GM21737 (cell line): ENCODE data around the gene SDCCAG8.

ENCODE experiments used
- ATAC-seq: cut with Tn5 transposase; IDR thresholded peaks from one replicate; pipeline ENCODE4 v1.9.1; 2021; ENCODE audit warnings: mild to moderate bottlenecking, moderate library complexity; ENCODE audit not compliant: unreplicated experiment

The SDCCAG8 gene

GRCh38 chr1:243449373-243449772 lies 193.5 kb downstream of the SDCCAG8 start:
- ATAC-seq = no peak

- ATAC-seq = no peak
Observed at GRCh38 chr1:243452092-243452491, 196.3 kb downstream of the SDCCAG8 start.

DNA sequence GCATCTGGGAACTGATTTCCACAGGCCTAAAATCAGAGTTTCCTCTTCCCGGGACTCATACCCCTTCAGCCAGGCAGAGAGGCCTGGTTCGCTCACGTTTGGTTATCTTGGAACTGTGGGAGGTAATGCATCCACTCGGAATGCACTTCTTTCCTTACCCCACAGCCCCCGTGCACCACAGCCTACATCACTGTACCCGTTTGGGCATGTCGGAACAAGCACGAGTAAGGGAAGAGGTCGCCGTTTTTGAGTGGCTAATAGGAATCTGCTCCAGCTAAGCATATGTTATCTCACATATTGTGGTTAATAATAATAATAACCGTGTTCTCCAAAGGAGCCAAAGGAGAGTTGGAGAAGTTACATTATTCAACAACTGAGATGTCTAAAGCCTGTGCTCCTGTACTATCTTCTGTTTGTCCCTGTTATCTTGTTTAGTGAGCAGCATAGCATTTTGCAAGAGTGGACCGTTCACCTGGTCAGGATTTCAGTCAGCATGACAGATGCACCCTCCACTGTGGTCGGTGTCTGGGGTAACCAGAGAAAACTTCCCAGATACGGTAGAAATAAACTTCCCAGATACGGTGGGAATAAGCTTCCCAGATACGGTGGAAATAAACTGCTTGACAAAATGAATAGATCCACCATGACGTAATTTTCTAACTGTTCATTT lies 198.6 kb downstream of the SDCCAG8 start:
- no peak for ATAC-seq

GRCh38 chr1:243455760-243456651 lies 200.2 kb downstream of the SDCCAG8 start:
- ATAC-seq = no peak

- no peak for ATAC-seq
Observed at GRCh38 chr1:243457363-243457982, 201.6 kb downstream of the SDCCAG8 start.

GRCh38 chr1:243459059-243459458 lies 203.2 kb downstream of the SDCCAG8 start:
- no peak for ATAC-seq

DNA sequence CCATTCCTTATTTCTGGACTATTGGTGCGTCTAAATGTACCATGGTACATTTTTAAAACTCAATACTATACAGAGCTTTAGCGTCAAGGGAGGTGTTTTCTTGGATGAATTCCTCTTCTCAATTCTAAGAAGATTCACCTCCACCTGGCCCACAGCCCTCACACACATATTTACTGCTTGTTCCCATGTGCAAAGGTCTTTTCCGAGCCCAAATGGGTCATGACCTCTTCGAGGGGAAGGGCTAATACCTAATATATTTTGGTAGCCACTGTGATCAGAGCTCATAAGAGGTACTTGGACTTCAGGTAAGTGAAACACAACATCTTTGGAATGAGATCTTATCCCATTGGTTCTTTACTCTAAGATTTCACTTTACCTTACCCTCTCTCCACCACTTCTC lies 205.9 kb downstream of the SDCCAG8 start:
- no peak for ATAC-seq

GRCh38 chr1:243462929-243463697 lies 207.3 kb downstream of the SDCCAG8 start:
- ATAC-seq = no peak

DNA sequence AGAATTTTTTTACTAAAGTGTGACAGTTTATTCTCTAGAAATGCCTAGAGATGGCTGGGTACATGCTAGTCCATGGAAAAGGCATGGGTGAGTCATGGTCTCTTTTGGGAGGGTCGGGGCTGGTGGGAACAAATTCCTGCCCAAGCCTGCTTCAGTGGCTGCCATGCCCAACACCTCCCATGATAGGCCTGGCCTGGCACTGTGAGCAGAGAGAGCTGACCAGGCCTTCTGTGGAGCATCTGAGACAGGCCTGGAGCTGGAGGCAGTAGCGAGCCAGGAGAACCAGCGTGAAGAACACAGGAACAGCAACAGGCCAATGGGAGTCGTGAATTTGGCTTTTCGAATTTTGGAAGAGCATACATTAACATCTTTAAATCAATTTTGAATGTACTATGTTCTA lies 209.2 kb downstream of the SDCCAG8 start:
- no peak for ATAC-seq

DNA sequence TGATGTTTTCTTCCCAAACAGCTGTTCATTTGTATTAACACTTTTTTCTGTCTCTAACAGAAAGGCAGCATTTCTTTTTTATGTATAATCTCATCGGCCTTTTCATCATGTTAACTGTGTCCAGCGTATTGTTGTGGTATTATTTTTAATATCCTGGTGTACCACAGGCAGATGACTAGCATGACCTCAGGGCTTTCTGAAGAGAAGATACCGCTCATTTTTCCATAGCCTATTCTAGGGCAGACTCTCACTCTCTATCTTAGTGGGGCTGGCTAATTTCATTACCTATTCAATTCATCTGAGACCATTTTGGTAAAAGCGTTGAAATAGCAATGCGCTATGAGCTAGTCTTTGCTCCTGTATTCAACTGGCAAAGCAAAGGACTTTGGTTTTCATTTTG lies 209.9 kb downstream of the SDCCAG8 start:
- ATAC-seq = no peak

GRCh38 chr1:243469497-243469896 lies 213.7 kb downstream of the SDCCAG8 start:
- no peak for ATAC-seq

DNA sequence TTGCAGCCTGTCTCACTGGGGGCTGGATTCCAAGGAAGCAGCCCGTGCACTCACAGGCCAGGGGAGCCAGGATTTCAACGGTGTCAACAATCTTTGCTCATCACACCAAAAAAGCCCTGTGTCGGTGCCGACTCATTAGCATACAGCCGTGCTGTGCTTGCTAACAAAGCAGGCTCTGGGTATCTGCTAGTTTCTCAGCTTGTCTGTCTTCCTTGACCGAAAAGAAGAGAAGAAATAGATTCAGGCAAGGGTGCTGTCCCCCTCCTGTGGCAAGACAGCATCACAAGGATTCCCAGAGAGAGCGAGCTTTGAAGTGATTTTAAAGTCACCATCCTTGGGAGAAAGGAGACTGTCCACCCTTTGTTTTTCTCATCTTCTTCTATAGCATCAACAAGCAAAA lies 214.7 kb downstream of the SDCCAG8 start:
- no peak for ATAC-seq

DNA sequence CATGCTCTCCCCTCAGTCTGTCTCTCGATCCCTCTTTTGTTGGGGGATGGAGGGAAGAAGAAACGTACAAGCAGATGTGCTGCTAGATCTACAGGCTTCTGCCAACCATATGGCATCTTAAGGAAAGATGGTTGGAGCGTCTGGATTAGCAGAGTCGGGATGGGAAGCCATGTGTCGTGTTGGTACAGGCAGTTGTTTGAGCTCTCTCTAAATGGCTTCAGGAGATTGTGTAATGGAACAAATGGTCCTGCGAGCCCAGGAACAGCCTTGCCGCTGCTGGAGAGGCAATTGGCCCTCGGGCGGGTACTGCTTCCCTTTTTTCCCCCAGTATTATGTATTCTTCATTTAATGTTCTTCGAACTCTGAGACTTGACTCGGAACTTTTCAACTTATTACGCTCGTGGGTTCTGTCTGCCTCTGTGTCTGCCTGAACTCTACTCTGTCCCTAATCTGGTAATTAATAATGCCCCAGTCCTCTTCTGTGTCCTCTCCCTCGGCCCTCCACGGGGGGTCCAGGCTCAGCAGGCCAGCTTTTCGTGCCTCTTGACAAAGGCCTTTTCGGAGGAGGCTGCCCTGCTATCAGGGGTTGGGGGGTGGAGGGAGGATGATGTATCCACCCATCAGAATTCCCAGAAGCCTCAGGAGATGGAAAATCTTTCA lies 215.3 kb downstream of the SDCCAG8 start:
- no peak for ATAC-seq

DNA sequence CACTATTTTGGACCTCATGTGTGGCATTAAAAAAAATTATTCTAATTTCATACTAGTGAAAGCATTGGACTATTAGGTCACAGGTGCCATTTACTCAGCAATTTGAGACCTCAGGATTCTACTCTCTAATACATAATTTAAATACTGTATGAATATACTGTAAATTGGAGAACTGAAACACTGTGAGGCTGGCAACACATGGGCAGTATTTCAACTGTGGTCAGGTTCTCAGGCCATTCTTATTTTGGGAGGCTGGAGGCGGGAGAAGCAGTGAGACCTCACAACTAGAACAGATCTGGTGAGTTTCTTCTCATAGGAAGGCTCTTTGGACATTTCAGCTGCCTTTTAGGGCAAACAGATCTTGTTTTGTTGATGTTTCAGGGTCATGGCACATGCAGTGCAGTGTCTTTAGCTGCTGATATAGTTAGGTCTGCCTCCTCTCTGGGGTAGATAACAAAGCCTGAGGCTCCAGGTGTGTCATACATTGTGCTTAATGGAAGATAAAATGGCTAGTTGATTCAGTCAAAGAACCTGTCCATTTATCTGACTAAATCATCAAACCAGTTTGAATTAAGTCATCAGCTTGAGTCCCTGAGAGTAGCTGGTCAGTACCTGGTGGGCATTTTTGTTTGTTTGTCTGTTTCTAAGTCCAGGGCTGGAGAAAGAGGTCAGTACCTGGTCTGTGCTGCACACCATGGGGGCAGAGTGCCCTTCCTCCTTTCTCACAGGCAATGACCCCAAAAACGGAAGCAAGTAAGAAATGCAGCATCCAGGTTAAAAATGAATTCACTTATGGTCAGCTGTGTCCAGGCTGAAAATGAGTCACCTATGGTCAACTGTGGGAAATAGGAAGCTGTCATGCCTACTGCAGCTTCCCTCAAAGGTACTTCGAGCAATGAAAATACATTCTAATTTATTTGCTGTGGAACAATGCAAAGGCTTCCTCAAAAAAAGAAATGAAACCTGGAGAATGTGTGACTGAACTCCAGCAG lies 216.2 kb downstream of the SDCCAG8 start:
- peak; percentile 65 for ATAC-seq

GRCh38 chr1:243473227-243474135 lies 217.6 kb downstream of the SDCCAG8 start:
- ATAC-seq = no peak

- ATAC-seq = no peak
Observed at GRCh38 chr1:243474136-243474881, 218.5 kb downstream of the SDCCAG8 start.

- no peak for ATAC-seq
Observed at GRCh38 chr1:243474906-243475305, 219.1 kb downstream of the SDCCAG8 start.

DNA sequence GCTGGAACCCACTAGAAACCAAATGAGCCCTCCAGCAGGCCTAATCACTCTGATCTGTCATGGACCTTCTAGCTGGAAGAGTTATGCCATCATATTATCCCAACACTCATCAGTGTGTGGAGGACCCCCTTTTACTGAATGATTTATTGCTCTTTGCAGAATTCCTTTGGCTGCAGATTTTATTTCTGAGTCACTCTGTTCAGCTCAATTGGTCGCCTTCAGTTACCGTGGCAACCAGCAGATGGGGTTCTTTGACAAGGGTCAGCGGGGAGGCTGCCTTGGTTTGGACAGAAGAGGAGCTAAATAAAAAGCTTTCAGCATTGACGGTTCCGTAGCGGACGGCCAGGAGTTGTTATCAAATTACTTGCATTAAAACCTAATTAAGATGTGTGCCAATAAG lies 220.1 kb downstream of the SDCCAG8 start:
- no peak for ATAC-seq
